Measurements from ENCODE around the gene STRC. TPM values are rescaled to one million over a fixed set of nuclear protein-coding genes. Genes with fewer than 3 reads are reported as not detected.
"Not testable (repeated sequence)": the region's sequence is repeated elsewhere in the genome, so short reads cannot be mapped to it uniquely, and the experiment has no call there.

STRC gene
- total RNA-seq, 4 donors from 2014 or later: 0.49 to 7.9 (median 0.68) TPM

DNA sequence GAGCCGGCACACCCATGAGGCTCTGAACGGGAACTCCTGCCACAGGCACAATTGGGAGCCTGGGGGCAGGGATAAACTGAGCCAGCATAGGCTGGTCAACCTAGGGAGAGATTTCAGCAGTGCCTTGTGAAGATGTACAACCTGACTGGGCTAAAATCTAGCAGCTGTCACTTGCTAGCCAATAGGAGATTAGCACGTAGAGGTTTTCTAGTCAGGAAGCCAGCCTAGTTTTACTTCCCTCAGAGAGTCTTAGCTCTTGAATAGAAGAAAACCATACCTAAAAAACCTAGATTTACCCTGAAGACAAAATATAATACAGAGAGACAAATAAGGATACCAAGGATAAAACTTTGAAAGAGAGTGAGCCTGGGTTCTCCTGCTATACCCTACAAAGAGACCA is 55.8 kb downstream of the STRC start:
- not testable (repeated sequence) for H3K9me3 ChIP-seq; H3K27ac ChIP-seq; H3K4me1 ChIP-seq; H3K4me3 ChIP-seq; H3K27me3 ChIP-seq; DNase-seq (ENCODE audit: low spot score in 2 of 2)
- no CpG with 5 or more reads among the region's 3 CpGs for WGBS
- peaks cover 11% of the 10 kb centered on the region for H3K36me3 ChIP-seq

DNA sequence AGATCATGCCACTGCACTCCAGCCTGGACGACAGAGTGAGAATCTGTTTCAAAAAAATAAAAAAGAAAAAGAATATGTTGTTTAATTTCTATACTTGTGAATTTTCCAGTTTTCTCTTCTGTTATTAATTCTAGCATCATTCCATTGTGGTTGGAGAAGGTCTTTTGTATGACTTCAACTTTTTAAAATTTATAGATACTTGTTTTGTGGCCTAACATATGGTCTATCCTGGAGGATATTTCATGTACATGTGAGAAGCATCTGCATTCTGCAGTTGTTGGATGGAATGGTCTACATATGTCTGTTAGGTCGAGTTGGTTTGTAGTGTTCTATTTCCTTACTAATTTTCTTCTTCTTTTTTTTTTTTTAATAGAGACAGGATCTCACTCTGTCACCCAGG is 65.6 kb downstream of the STRC start:
- no peak overlapping the region for H3K27ac ChIP-seq
- H3K4me3 ChIP-seq: no peak overlapping the region
- peaks cover 42% of the 10 kb centered on the region for H3K36me3 ChIP-seq
- 63% methylated on average over 2 of the region's 2 CpGs for WGBS
- H3K27me3 ChIP-seq: no peaks in the 10 kb centered on the region
- peaks cover 4% of the 10 kb centered on the region for H3K4me1 ChIP-seq
- TF ChIP-seq EP300 (IDR thresholded peaks at IDR 0.05): no peak
- TF ChIP-seq, protein P1, sequence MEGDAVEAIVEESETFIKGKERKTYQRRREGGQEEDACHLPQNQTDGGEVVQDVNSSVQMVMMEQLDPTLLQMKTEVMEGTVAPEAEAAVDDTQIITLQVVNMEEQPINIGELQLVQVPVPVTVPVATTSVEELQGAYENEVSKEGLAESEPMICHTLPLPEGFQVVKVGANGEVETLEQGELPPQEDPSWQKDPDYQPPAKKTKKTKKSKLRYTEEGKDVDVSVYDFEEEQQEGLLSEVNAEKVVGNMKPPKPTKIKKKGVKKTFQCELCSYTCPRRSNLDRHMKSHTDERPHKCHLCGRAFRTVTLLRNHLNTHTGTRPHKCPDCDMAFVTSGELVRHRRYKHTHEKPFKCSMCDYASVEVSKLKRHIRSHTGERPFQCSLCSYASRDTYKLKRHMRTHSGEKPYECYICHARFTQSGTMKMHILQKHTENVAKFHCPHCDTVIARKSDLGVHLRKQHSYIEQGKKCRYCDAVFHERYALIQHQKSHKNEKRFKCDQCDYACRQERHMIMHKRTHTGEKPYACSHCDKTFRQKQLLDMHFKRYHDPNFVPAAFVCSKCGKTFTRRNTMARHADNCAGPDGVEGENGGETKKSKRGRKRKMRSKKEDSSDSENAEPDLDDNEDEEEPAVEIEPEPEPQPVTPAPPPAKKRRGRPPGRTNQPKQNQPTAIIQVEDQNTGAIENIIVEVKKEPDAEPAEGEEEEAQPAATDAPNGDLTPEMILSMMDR (IDR thresholded peaks at IDR 0.05): no peak
- TF ChIP-seq POLR2AphosphoS5 (IDR thresholded peaks at IDR 0.05): no peak
- TF ChIP-seq POLR2A (IDR thresholded peaks at IDR 0.05): no peak
- H3K9me3 ChIP-seq: no peaks in the 10 kb centered on the region
- DNase-seq (ENCODE audit: low spot score in 2 of 2): no peak

DNA sequence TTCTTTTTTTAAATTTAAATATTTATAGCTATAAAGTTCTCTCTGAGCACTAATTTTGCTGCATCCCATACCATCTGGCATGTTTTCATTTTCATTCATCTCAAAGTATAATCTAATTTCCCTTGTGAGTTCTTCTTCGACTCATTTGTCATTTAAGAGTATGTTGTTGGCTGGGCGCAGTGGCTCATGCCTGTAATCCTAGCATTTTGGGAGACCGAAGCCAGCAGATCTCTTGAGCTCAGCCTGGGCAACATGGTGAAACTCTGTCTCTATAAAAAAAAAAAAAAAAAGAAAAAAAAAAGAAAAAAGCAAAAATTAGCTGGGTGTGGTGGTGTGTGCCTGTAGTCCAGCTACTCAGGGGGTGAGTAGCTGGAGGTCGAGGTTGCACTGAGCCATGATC is 66.3 kb downstream of the STRC start:
- Histone ChIP-seq H3K27me3 (no peaks in the 10 kb centered on the region), H3K36me3 (peaks cover 37% of the 10 kb centered on the region), H3K27ac (no peak overlapping the region), H3K4me1 (peaks cover 4% of the 10 kb centered on the region), H3K9me3 (no peaks in the 10 kb centered on the region), H3K4me3 (no peak overlapping the region)
- DNase-seq (ENCODE audit: low spot score in 2 of 2): no peak
- TF ChIP-seq EP300 (IDR thresholded peaks at IDR 0.05): no peak
- TF ChIP-seq, protein P1 (IDR thresholded peaks at IDR 0.05): no peak
- TF ChIP-seq POLR2A (IDR thresholded peaks at IDR 0.05): no peak
- TF ChIP-seq POLR2AphosphoS5 (IDR thresholded peaks at IDR 0.05): no peak
- 77% methylated on average over 4 of the region's 4 CpGs for WGBS

DNA sequence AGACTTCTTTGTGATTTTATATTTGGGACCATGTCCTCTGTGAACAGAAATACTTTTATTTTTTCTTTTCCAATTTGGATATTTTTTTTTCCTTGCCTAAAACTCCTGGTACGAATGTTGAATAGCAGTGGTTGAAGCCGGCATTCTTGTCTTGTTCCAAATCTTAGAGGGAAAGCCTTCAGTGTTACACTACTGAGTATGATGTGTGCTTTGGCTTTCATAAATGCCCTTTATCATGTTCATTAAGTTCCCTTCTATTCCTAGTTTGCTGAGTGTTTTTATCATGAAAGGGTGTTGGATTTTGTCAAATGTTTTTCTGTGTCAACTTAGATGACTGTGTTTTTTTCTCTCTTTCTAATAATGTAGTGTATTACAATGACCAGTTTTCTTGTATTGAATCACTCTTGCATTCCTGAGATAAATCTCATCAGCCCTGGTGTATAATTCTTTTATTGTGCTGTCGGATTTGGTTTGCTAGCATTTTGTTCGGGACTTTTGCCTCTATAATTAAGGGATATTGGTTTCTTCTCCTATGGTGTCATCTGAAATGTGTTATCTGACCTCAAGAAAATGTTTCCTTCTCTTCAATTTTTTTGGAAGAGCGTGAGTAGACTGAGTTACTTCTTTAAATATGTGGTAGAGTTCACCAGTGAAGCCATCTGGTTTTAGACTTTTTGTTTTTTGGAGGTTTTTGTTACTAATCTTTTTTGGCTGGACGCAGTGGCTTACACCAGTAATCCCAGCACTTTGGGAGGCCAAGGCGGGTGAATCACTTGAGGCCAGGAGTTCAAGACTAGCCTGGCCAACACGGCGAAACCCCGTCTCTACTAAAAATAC is 67.9 kb downstream of the STRC start:
- TF ChIP-seq POLR2A (IDR thresholded peaks at IDR 0.05) (no peak), EP300 (IDR thresholded peaks at IDR 0.05) (no peak), POLR2AphosphoS5 (IDR thresholded peaks at IDR 0.05) (no peak)
- TF ChIP-seq, protein P1 (IDR thresholded peaks at IDR 0.05): no peak
- no peaks in the 10 kb centered on the region for H3K27me3 ChIP-seq
- 60% methylated on average over 10 of the region's 10 CpGs for WGBS
- peaks cover 4% of the 10 kb centered on the region for H3K4me1 ChIP-seq
- no peaks in the 10 kb centered on the region for H3K9me3 ChIP-seq
- peaks cover 25% of the 10 kb centered on the region for H3K36me3 ChIP-seq
- DNase-seq (ENCODE audit: low spot score in 2 of 2): no peak
- no peak overlapping the region for H3K27ac ChIP-seq
- no peak overlapping the region for H3K4me3 ChIP-seq

Other genes starting within 250 kb of the STRC start
- gene ZSCAN29, start 247.8 kb downstream of the STRC start, total RNA-seq: 10 to 100 TPM in 3 of 4 donors, 1 to 10 TPM in 1; 7.7 to 21.1 (median 16.2) TPM
- 10 to 100 TPM; 13.0 to 28.5 (median 22.2) TPM for gene TUBGCP4, start 247.7 kb downstream of the STRC start, total RNA-seq
- gene TP53BP1, start 125.6 kb downstream of the STRC start, total RNA-seq: 10 to 100 TPM; 17.6 to 49.4 (median 29.0) TPM
- gene MAP1A, start 101.2 kb downstream of the STRC start, total RNA-seq: 1 to 10 TPM; 2.4 to 5.7 (median 4.0) TPM
- 10 to 100 TPM; 23.8 to 63.6 (median 32.6) TPM for gene PPIP5K1, start 28.6 kb downstream of the STRC start, total RNA-seq
- gene CKMT1B, start 24.8 kb downstream of the STRC start, total RNA-seq: 10 to 100 TPM; 44.9 to 74.1 (median 48.5) TPM
- 1 to 10 TPM; 1.8 to 6.5 (median 3.2) TPM for gene CATSPER2, start 30.0 kb upstream of the STRC start, total RNA-seq
- gene CKMT1A, start 75.1 kb upstream of the STRC start, total RNA-seq: 10 to 100 TPM; 33.5 to 77.6 (median 53.0) TPM
- 100 to 1,000 TPM in 2 of 4 donors, 10 to 100 TPM in 2; 57.1 to 157 (median 100.0) TPM for gene PDIA3, start 127.6 kb upstream of the STRC start, total RNA-seq
- 100 to 1,000 TPM in 1 of 4 donors, 10 to 100 TPM in 3; 50.7 to 100 (median 65.9) TPM for gene ELL3, start 158.2 kb upstream of the STRC start, total RNA-seq
- gene SERF2, start 173.5 kb upstream of the STRC start, total RNA-seq: 100 to 1,000 TPM; 352 to 813 (median 687) TPM
- gene SERINC4, start 181.4 kb upstream of the STRC start, total RNA-seq: under 1 TPM in 1 of 4 donors, not detected in 3; 0.62 TPM
- 10 to 100 TPM; 12.9 to 27.0 (median 19.8) TPM for gene HYPK, start 181.8 kb upstream of the STRC start, total RNA-seq
- 10 to 100 TPM; 12.8 to 17.7 (median 15.4) TPM for gene MFAP1, start 205.9 kb upstream of the STRC start, total RNA-seq
- 1 to 10 TPM; 5.2 to 7.8 (median 5.8) TPM for gene WDR76, start 208.2 kb upstream of the STRC start, total RNA-seq